Activated T-helper 1 cell treated with anti-CD3 and anti-CD28 coated beads, Interleukin-12 subunit alpha, Interleukin-12 subunit beta, Interleukin-2, Interleukin-4 antibody, amounts not matched to agents 30 ng/mL and 10 ng/mL and 1 ng/mL, durations not matched to agents 14 hours and 24 hours and 36 hours (primary cell): Measurements from ENCODE around the gene ADARB2. TPM values are rescaled to one million over a fixed set of nuclear protein-coding genes. Genes with fewer than 3 reads are reported as not detected.
"Not testable (repeated sequence)": the region's sequence is repeated elsewhere in the genome, so short reads cannot be mapped to it uniquely, and the experiment has no call there.

Experiments
- DNase-seq: peaks from one replicate; pipeline ENCODE4 v3.0.0; 2021; ENCODE audit warnings: low spot score
- H3K27ac Mint-ChIP-seq: one replicate; pipeline ENCODE4 v1.8.0; 2021; ENCODE audit warnings: mild to moderate bottlenecking, mixed read lengths
- H3K27me3 Mint-ChIP-seq: one replicate; pipeline ENCODE4 v1.8.0; 2022; ENCODE audit warnings: mild to moderate bottlenecking, moderate library complexity, mixed read lengths; ENCODE audit not compliant: insufficient read depth
- H3K36me3 Mint-ChIP-seq: one replicate; pipeline ENCODE4 v1.8.0; 2021; ENCODE audit warnings: low read depth, mixed read lengths
- H3K4me1 Mint-ChIP-seq: one replicate; pipeline ENCODE4 v1.8.0; 2021; ENCODE audit warnings: low read depth, mixed read lengths
- H3K4me3 Mint-ChIP-seq: one replicate; pipeline ENCODE4 v1.8.0; 2021; ENCODE audit warnings: mild to moderate bottlenecking, moderate library complexity, mixed read lengths
- H3K9me3 Mint-ChIP-seq: one replicate; pipeline ENCODE4 v1.8.0; 2021; ENCODE audit warnings: mixed read lengths
- intact Hi-C: fragments of 100-400 bp; cut with micrococcal nuclease; formaldehyde crosslinking; loops from one replicate; pipeline ENCODE4 v1.15.1; 2024
- total RNA-seq: library from RNA; stranded (reverse); gene quantifications from 2 replicates; pipeline ENCODE4 v1.2.3, GENCODE V29; 2022

ADARB2 gene
- total RNA-seq, 1 donor from 2014 or later = 0.05 TPM

- H3K27ac Mint-ChIP-seq = no peak overlapping the region
- peaks cover 6% of the 10 kb centered on the region for H3K4me1 Mint-ChIP-seq
- no peak for DNase-seq
- intact Hi-C loops = no loop called here
- H3K9me3 Mint-ChIP-seq = no peaks in the 10 kb centered on the region
- no peaks in the 10 kb centered on the region for H3K36me3 Mint-ChIP-seq
- H3K27me3 Mint-ChIP-seq = peaks cover 28% of the 10 kb centered on the region
- no peak overlapping the region for H3K4me3 Mint-ChIP-seq
These were observed 313.6 kb downstream of the ADARB2 start for GRCh38 chr10:1423676-1424253.

- H3K27ac Mint-ChIP-seq = no peak overlapping the region
- H3K4me1 Mint-ChIP-seq = peaks cover 6% of the 10 kb centered on the region
- intact Hi-C loops = no loop called here
- no peak overlapping the region for H3K4me3 Mint-ChIP-seq
- no peak for DNase-seq
- H3K27me3 Mint-ChIP-seq = peaks cover 26% of the 10 kb centered on the region
- H3K9me3 Mint-ChIP-seq = no peaks in the 10 kb centered on the region
- no peaks in the 10 kb centered on the region for H3K36me3 Mint-ChIP-seq
These were observed 315.1 kb downstream of the ADARB2 start for GRCh38 chr10:1422275-1422674.

GRCh38 chr10:1420661-1421362, 316.5 kb downstream of the ADARB2 start:
- Mint-ChIP-seq H3K4me1 (peaks cover 6% of the 10 kb centered on the region), H3K4me3 (no peak overlapping the region), H3K9me3 (no peaks in the 10 kb centered on the region), H3K27ac (no peak overlapping the region), H3K27me3 (peaks cover 20% of the 10 kb centered on the region), H3K36me3 (no peaks in the 10 kb centered on the region)
- intact Hi-C loops = no loop called here
- peak; percentile 31 for DNase-seq

GRCh38 chr10:1419796-1420610, 317.3 kb downstream of the ADARB2 start:
- intact Hi-C loops = no loop called here
- DNase-seq = no peak
- Mint-ChIP-seq H3K36me3 (no peaks in the 10 kb centered on the region), H3K4me3 (no peak overlapping the region), H3K27ac (no peak overlapping the region), H3K4me1 (peaks cover 6% of the 10 kb centered on the region), H3K9me3 (no peaks in the 10 kb centered on the region), H3K27me3 (peaks cover 20% of the 10 kb centered on the region)

GRCh38 chr10:1418031-1418550, 319.2 kb downstream of the ADARB2 start:
- Mint-ChIP-seq H3K27me3 (peaks cover 19% of the 10 kb centered on the region), H3K36me3 (no peaks in the 10 kb centered on the region), H3K9me3 (no peaks in the 10 kb centered on the region), H3K4me3 (no peak overlapping the region), H3K27ac (no peak overlapping the region), H3K4me1 (peaks cover 6% of the 10 kb centered on the region)
- intact Hi-C loops = no loop called here
- DNase-seq = no peak

- Mint-ChIP-seq H3K36me3 (no peaks in the 10 kb centered on the region), H3K4me1 (peaks cover 6% of the 10 kb centered on the region), H3K4me3 (no peak overlapping the region), H3K27me3 (peaks cover 23% of the 10 kb centered on the region), H3K9me3 (no peaks in the 10 kb centered on the region), H3K27ac (no peak overlapping the region)
- intact Hi-C loops = no loop called here
- DNase-seq = no peak
These were observed 319.8 kb downstream of the ADARB2 start for GRCh38 chr10:1417574-1417973.

- intact Hi-C loops = no loop called here
- Mint-ChIP-seq H3K27ac (no peak overlapping the region), H3K4me3 (no peak overlapping the region), H3K36me3 (no peaks in the 10 kb centered on the region), H3K27me3 (peaks cover 24% of the 10 kb centered on the region), H3K4me1 (peaks cover 6% of the 10 kb centered on the region), H3K9me3 (no peaks in the 10 kb centered on the region)
- DNase-seq = no peak
These were observed 320.8 kb downstream of the ADARB2 start for GRCh38 chr10:1416456-1417037.

GRCh38 chr10:1414893-1415292, 322.4 kb downstream of the ADARB2 start:
- Mint-ChIP-seq H3K36me3 (no peaks in the 10 kb centered on the region), H3K4me3 (no peak overlapping the region), H3K27ac (no peak overlapping the region), H3K27me3 (peaks cover 12% of the 10 kb centered on the region), H3K9me3 (no peaks in the 10 kb centered on the region), H3K4me1 (no peaks in the 10 kb centered on the region)
- intact Hi-C loops = no loop called here
- no peak for DNase-seq

- H3K27me3 Mint-ChIP-seq, H3K4me3 Mint-ChIP-seq, H3K27ac Mint-ChIP-seq, H3K9me3 Mint-ChIP-seq, H3K36me3 Mint-ChIP-seq, DNase-seq, H3K4me1 Mint-ChIP-seq, intact Hi-C loops: not testable (repeated sequence)
These were observed 323.0 kb downstream of the ADARB2 start for GRCh38 chr10:1414346-1414745.

GRCh38 chr10:1413823-1414222, 323.5 kb downstream of the ADARB2 start:
- Mint-ChIP-seq H3K4me1 (no peaks in the 10 kb centered on the region), H3K36me3 (no peaks in the 10 kb centered on the region)

GRCh38 chr10:1413256-1413655, 324.1 kb downstream of the ADARB2 start:
- peaks cover 8% of the 10 kb centered on the region for H3K27me3 Mint-ChIP-seq
- H3K4me3 Mint-ChIP-seq = no peak overlapping the region
- H3K36me3 Mint-ChIP-seq = no peaks in the 10 kb centered on the region
- DNase-seq = no peak
- no peak overlapping the region for H3K27ac Mint-ChIP-seq
- no peaks in the 10 kb centered on the region for H3K9me3 Mint-ChIP-seq
- H3K4me1 Mint-ChIP-seq = no peaks in the 10 kb centered on the region
- intact Hi-C loops = no loop called here

More at GRCh38 chr10:1413823-1414222, 323.5 kb downstream of the ADARB2 start:
- intact Hi-C loops = no loop called here
- no peak overlapping the region for H3K4me3 Mint-ChIP-seq
- H3K27ac Mint-ChIP-seq = no peak overlapping the region
- no peaks in the 10 kb centered on the region for H3K9me3 Mint-ChIP-seq
- DNase-seq = no peak
- H3K27me3 Mint-ChIP-seq = peaks cover 8% of the 10 kb centered on the region

GRCh38 chr10:1412531-1413189, 324.7 kb downstream of the ADARB2 start:
- intact Hi-C loops = no loop called here
- H3K27ac Mint-ChIP-seq = no peak overlapping the region
- no peaks in the 10 kb centered on the region for H3K9me3 Mint-ChIP-seq
- H3K4me1 Mint-ChIP-seq = no peaks in the 10 kb centered on the region
- H3K4me3 Mint-ChIP-seq = no peak overlapping the region
- peaks cover 8% of the 10 kb centered on the region for H3K27me3 Mint-ChIP-seq
- no peaks in the 10 kb centered on the region for H3K36me3 Mint-ChIP-seq
- no peak for DNase-seq
